Keratinocyte (primary cell): ENCODE measurements around the gene USP20. TPM values are rescaled to one million over a fixed set of nuclear protein-coding genes. Genes with fewer than 3 reads are reported as not detected.

ENCODE experiments used
- DNase-seq: peaks from one replicate; pipeline ENCODE4 v3.0.0-alpha.2; 2011; ENCODE audit warnings: low read depth, missing footprints, low spot score
- FAIRE-seq: peaks from 2 replicates; lab custom pipeline; 2011; peaks lifted over from hg19 to GRCh38; lab: Jason Lieb, UNC
- H2AFZ ChIP-seq: 2 replicates; pipeline ENCODE4 v1.6.0; 2012; ENCODE audit warnings: low read length, control low read depth, inconsistent platforms; ENCODE audit not compliant: control insufficient read depth
- H3K27ac ChIP-seq: 2 replicates; pipeline ENCODE4 v1.5.1; 2011; ENCODE audit warnings: low read length; ENCODE audit not compliant: control insufficient read depth, insufficient read depth
- H3K27me3 ChIP-seq: 3 replicates; pipeline ENCODE4 v1.6.0; 2011; ENCODE audit warnings: low read length; ENCODE audit not compliant: control insufficient read depth, insufficient read depth; ENCODE audit errors: extremely low read depth
- H3K36me3 ChIP-seq, 2 experiments: 2 replicates in 1 of 2; 3 replicates in 1 of 2; pipeline ENCODE4 v1.5.1; 2011; ENCODE audit warnings: low read length in 2 of 2, mild to moderate bottlenecking in 1 of 2; ENCODE audit not compliant: control insufficient read depth in 2 of 2, insufficient read depth in 2 of 2; ENCODE audit errors: extremely low read depth in 1 of 2
- H3K4me1 ChIP-seq: 3 replicates; pipeline ENCODE4 v1.5.1; 2011; ENCODE audit warnings: low read length; ENCODE audit not compliant: control insufficient read depth, insufficient read depth; ENCODE audit errors: extremely low read depth
- H3K4me2 ChIP-seq: 3 replicates; pipeline ENCODE4 v1.6.0; 2011; ENCODE audit warnings: low read depth, low read length; ENCODE audit not compliant: control insufficient read depth, insufficient read depth; ENCODE audit errors: extremely low read depth
- H3K4me3 ChIP-seq, 3 experiments: fragments of 200-600 bp in 1 of 3; sonication (generic) in 1 of 3; 2 replicates in 2 of 3; 3 replicates in 1 of 3; pipeline ENCODE4 v1.5.1; 2011 to 2016; ENCODE audit warnings: low read length in 3 of 3, mild to moderate bottlenecking in 3 of 3, control low read depth in 2 of 3, inconsistent platforms in 1 of 3, low read depth in 1 of 3, mixed read lengths in 1 of 3, mixed run types in 1 of 3, moderate library complexity in 1 of 3; ENCODE audit not compliant: control insufficient read depth in 2 of 3, insufficient read depth in 2 of 3; ENCODE audit errors: extremely low read depth in 1 of 3
- H3K79me2 ChIP-seq: 2 replicates; pipeline ENCODE4 v1.6.0; 2012; ENCODE audit warnings: low read length; ENCODE audit not compliant: control insufficient read depth, insufficient read depth
- H3K9ac ChIP-seq: 3 replicates; pipeline ENCODE4 v1.6.0; 2011; ENCODE audit warnings: low read length; ENCODE audit not compliant: control insufficient read depth, insufficient read depth; ENCODE audit errors: extremely low read depth
- H3K9me1 ChIP-seq: 3 replicates; pipeline ENCODE4 v1.6.0; 2011; ENCODE audit warnings: low read length; ENCODE audit not compliant: control insufficient read depth, insufficient read depth; ENCODE audit errors: extremely low read depth
- H3K9me3 ChIP-seq: 2 replicates; pipeline ENCODE4 v1.5.1; 2012; ENCODE audit warnings: low read depth, low read length; ENCODE audit not compliant: control insufficient read depth
- H4K20me1 ChIP-seq: 3 replicates; pipeline ENCODE4 v1.6.0; 2011; ENCODE audit warnings: low read length; ENCODE audit not compliant: control insufficient read depth, insufficient read depth; ENCODE audit errors: extremely low read depth
- CTCF ChIP-seq, 3 experiments: IDR thresholded peaks in 1 of 3; conservative IDR thresholded peaks in 1 of 3; optimal IDR thresholded peaks in 1 of 3; 2 replicates in 2 of 3; 3 replicates in 1 of 3; pipeline versions ENCODE3 to v1.5.1; 2011; ENCODE audit warnings: low read length in 3 of 3, mild to moderate bottlenecking in 3 of 3, moderate library complexity in 2 of 3, control low read depth in 1 of 3, inconsistent platforms in 1 of 3; ENCODE audit not compliant: insufficient read depth in 2 of 3; ENCODE audit errors: extremely low read depth in 1 of 3
- EZH2 ChIP-seq: IDR thresholded peaks from one replicate; pipeline ENCODE4 v1.6.1; 2012; ENCODE audit warnings: inconsistent platforms, mild to moderate bottlenecking, low read length, moderate library complexity
- dilution Hi-C: fragments of 300-500 bp; cut with MboI; formaldehyde crosslinking; loops from one replicate; pipeline ENCODE4 v1.7.0; 2020; ENCODE audit warnings: low sequenced_read_pairs; ENCODE audit not compliant: extremely low pct_ligation_motif_present
- polyA plus RNA-seq, 5 experiments: library from polyadenylated mRNA; depleted of rRNA in 3 of 5; stranded (reverse) in 3 of 5; stranded (forward) in 1 of 5; unstranded in 1 of 5; fragments of >200 nt; gene quantifications; 1 replicate in 1 of 5; 2 replicates in 3 of 5; 3 replicates in 1 of 5; pipeline versions ENCODE4 v1.2.1 to v1.2.3, GENCODE V29; 2011 to 2012; ENCODE audit warnings: missing spikeins in 2 of 5, low read depth in 1 of 5, low replicate concordance in 1 of 5

Gene USP20
- polyA plus RNA-seq, 1 donor (not counting 4 experiments of a cell fraction or from before 2014, with no cell fraction given): 6.4 TPM

GRCh38 chr9:129891569-129891968, 56.3 kb downstream of the USP20 start:
- Histone ChIP-seq H4K20me1 (no peaks in the 10 kb centered on the region), H3K9me3 (no peaks in the 10 kb centered on the region), H3K4me1 (no peaks in the 10 kb centered on the region), H3K9ac (no peak overlapping the region), H3K27ac (no peak overlapping the region), H3K36me3 (peaks cover 0 to 5% of the 10 kb centered on the region in 2 experiments), H3K79me2 (no peaks in the 10 kb centered on the region), H3K4me3 (no peak overlapping the region), H2AFZ (no peak overlapping the region), H3K4me2 (no peak overlapping the region), H3K27me3 (no peaks in the 10 kb centered on the region), H3K9me1 (no peaks in the 10 kb centered on the region)
- TF ChIP-seq EZH2: no peak
- dilution Hi-C loops: no loop called here
- FAIRE-seq (no peak), DNase-seq (no peak)

- FAIRE-seq: no peak
- dilution Hi-C loops: no loop called here
- H3K36me3 ChIP-seq: peaks cover 0 to 5% of the 10 kb centered on the region in 2 experiments
Measured at GRCh38 chr9:129894120-129894823, 59.0 kb downstream of the USP20 start.

More at GRCh38 chr9:129894120-129894823, 59.0 kb downstream of the USP20 start:
- Histone ChIP-seq H3K4me1 (no peaks in the 10 kb centered on the region), H3K4me2 (no peak overlapping the region), H3K4me3 (no peak overlapping the region), H3K9me3 (no peaks in the 10 kb centered on the region), H3K79me2 (no peaks in the 10 kb centered on the region), H3K9me1 (no peaks in the 10 kb centered on the region), H3K27me3 (no peaks in the 10 kb centered on the region), H4K20me1 (no peaks in the 10 kb centered on the region), H3K9ac (no peak overlapping the region), H3K27ac (no peak overlapping the region), H2AFZ (no peak overlapping the region)
- TF ChIP-seq CTCF (optimal IDR thresholded peaks at IDR 0.05 in 1 of 3, IDR thresholded peaks at IDR 0.05 in 1 of 3, conservative IDR thresholded peaks at IDR 0.05 in 1 of 3; ENCODE audit: extremely low read depth in 1 of 3, insufficient read depth in 2 of 3, low read length in 3 of 3) (no peak), EZH2 (no peak)
- no peak for DNase-seq
